HCT116 (cell line): ENCODE results near the gene LRRC42. TPM values are rescaled to one million over a fixed set of nuclear protein-coding genes. Genes with fewer than 3 reads are reported as not detected.

Source experiments
- ATAC-seq: fragments of 200-7000 bp; cut with Tn5 transposase; 2 replicates; pipeline ENCODE4 v1.9.1; 2020; ENCODE audit warnings: mild to moderate bottlenecking, moderate library complexity
- BruUV-seq: library from RNA; stranded (reverse); fragments of 400-500 nt; replicated peaks from 2 replicates; lab custom pipeline; 2021; lab: Mats Ljungman, UMichigan
- CTCF ChIA-PET: fragments of 300-600 bp; sonication (Branson Sonifier 250); formaldehyde crosslinking; loops from one replicate; lab custom pipeline; 2021; ENCODE audit warnings: antibody characterized with exemption; lab: Charles Lee
- POLR2A ChIA-PET: fragments of 300-600, 350-600 bp; sonication (Branson Sonifier 250); formaldehyde crosslinking; loops from one replicate; lab custom pipeline; 2021; ENCODE audit warnings: antibody characterized with exemption; lab: Charles Lee
- RAD21 ChIA-PET, 2 experiments: fragments of 300-600 bp; sonication (Branson Sonifier 250); formaldehyde crosslinking; loops; one replicate each; lab custom pipeline; 2023; ENCODE audit warnings: low total read pairs in 2 of 2; ENCODE audit not compliant: uncharacterized antibody in 2 of 2, unreplicated experiment in 2 of 2, low non-redundant PET in 1 of 2; lab: Charles Lee
- DNase-seq: peaks from one replicate; pipeline ENCODE4 v3.0.0-alpha.2; 2010; ENCODE audit warnings: low read depth, low spot score
- H2AFZ ChIP-seq: fragments of 200-600 bp; shearing (Covaris generic), sonication (generic); 2 replicates; pipeline ENCODE4 v1.6.1; 2017; ENCODE audit warnings: low read depth, mixed run types, mixed read lengths, antibody characterized with exemption, low read length; ENCODE audit not compliant: poor library complexity, severe bottlenecking
- H3K27ac ChIP-seq: 2 replicates; pipeline ENCODE4 v1.5.1; 2012; ENCODE audit warnings: low read depth, low read length
- H3K27me3 ChIP-seq: fragments of 200-600 bp; sonication (generic); 2 replicates; pipeline ENCODE4 v1.6.1; 2016; ENCODE audit warnings: mixed run types, low read length, mixed read lengths; ENCODE audit not compliant: insufficient read depth
- H3K36me3 ChIP-seq, 2 experiments: fragments of 200-500 bp in 1 of 2; fragments of 200-600 bp in 1 of 2; sonication (Bioruptor generic) in 1 of 2; sonication (generic) in 1 of 2; 2 replicates each; pipeline versions ENCODE4 v1.5.1 to v1.6.1; 2014 to 2016; ENCODE audit warnings: low read length in 2 of 2, inconsistent platforms in 1 of 2, mixed read lengths in 1 of 2, mixed run types in 1 of 2; ENCODE audit not compliant: insufficient read depth in 2 of 2, control insufficient read depth in 1 of 2
- H3K4me1 ChIP-seq, 2 experiments: fragments of 200-600 bp in 1 of 2; sonication (generic) in 1 of 2; 2 replicates each; pipeline versions ENCODE4 v1.5.1 to v1.6.1; 2012 to 2017; ENCODE audit warnings: low read length in 2 of 2, inconsistent platforms in 1 of 2, mild to moderate bottlenecking in 1 of 2, mixed read lengths in 1 of 2, mixed run types in 1 of 2, moderate library complexity in 1 of 2; ENCODE audit not compliant: insufficient read depth in 2 of 2, control insufficient read depth in 1 of 2
- H3K4me2 ChIP-seq: fragments of 200-600 bp; sonication (generic); 2 replicates; pipeline ENCODE4 v1.6.1; 2017; ENCODE audit warnings: mixed run types, low read length, mixed read lengths
- H3K4me3 ChIP-seq, 2 experiments: fragments of 200-600 bp in 1 of 2; sonication (generic) in 1 of 2; replicated peaks in 1 of 2; 2 replicates each; pipeline ENCODE4 v1.5.1; 2011 to 2016; ENCODE audit warnings: low read length in 2 of 2, control low read depth in 1 of 2, low read depth in 1 of 2, mild to moderate bottlenecking in 1 of 2, mixed read lengths in 1 of 2, mixed run types in 1 of 2
- H3K79me2 ChIP-seq: fragments of 200-600 bp; sonication (generic); 2 replicates; pipeline ENCODE4 v1.6.1; 2017; ENCODE audit warnings: mild to moderate bottlenecking, mixed run types, low read length, moderate library complexity, mixed read lengths; ENCODE audit not compliant: insufficient read depth
- H3K9ac ChIP-seq: fragments of 200-600 bp; sonication (generic); 2 replicates; pipeline ENCODE4 v1.6.1; 2016; ENCODE audit warnings: low read length, mixed read lengths
- H3K9me2 ChIP-seq: fragments of 200-600 bp; sonication (generic), shearing (Covaris generic); 2 replicates; pipeline ENCODE4 v1.6.1; 2017; ENCODE audit warnings: mixed run types, mild to moderate bottlenecking, moderate library complexity; ENCODE audit not compliant: insufficient read depth
- H3K9me3 ChIP-seq, 2 experiments: fragments of 200-500 bp in 1 of 2; fragments of 200-600 bp in 1 of 2; sonication (Bioruptor generic) in 1 of 2; sonication (generic) in 1 of 2; 2 replicates each; pipeline ENCODE4 v1.6.1; 2014 to 2017; ENCODE audit warnings: low read length in 2 of 2, mixed read lengths in 2 of 2, inconsistent platforms in 1 of 2, low read depth in 1 of 2, mild to moderate bottlenecking in 1 of 2, mixed run types in 1 of 2, moderate library complexity in 1 of 2; ENCODE audit not compliant: control insufficient read depth in 1 of 2, insufficient read depth in 1 of 2
- H4K20me1 ChIP-seq: fragments of 200-600 bp; sonication (generic), shearing (Covaris generic); 2 replicates; pipeline ENCODE4 v1.6.1; 2017; ENCODE audit warnings: mixed run types, mild to moderate bottlenecking, moderate library complexity; ENCODE audit not compliant: insufficient read depth
- CBX3 ChIP-seq: IDR thresholded peaks from 2 replicates; pipeline ENCODE4 v1.6.1; 2012; ENCODE audit warnings: low read depth
- EZH2 ChIP-seq: fragments of 200-600 bp; sonication (generic); IDR thresholded peaks from 2 replicates; pipeline ENCODE4 v1.6.1; 2017; ENCODE audit warnings: antibody characterized with exemption, mixed run types
- EZH2phosphoT487 ChIP-seq: fragments of 200-600 bp; IDR thresholded peaks from 2 replicates; pipeline ENCODE4 v1.6.1; 2018; ENCODE audit warnings: antibody characterized with exemption, borderline replicate concordance
- FOSL1 ChIP-seq: IDR thresholded peaks from 2 replicates; pipeline ENCODE4 v1.6.1; 2012; ENCODE audit warnings: low read depth
- JUND ChIP-seq: IDR thresholded peaks from 2 replicates; pipeline ENCODE4 v1.6.1; 2012
- POLR2A ChIP-seq: IDR thresholded peaks from 2 replicates; pipeline ENCODE4 v1.7.0; 2011; ENCODE audit warnings: borderline replicate concordance; ENCODE audit not compliant: insufficient read depth, insufficient read length; ENCODE audit errors: extremely low read depth
- POLR2AphosphoS5 ChIP-seq: IDR thresholded peaks from 2 replicates; pipeline ENCODE4 v1.6.1; 2011; ENCODE audit warnings: mild to moderate bottlenecking, low read depth, low read length, moderate library complexity
- RAD21 ChIP-seq: IDR thresholded peaks from 2 replicates; pipeline ENCODE4 v1.6.1; 2012; ENCODE audit warnings: low read depth, mild to moderate bottlenecking
- SP1 ChIP-seq: IDR thresholded peaks from 2 replicates; pipeline ENCODE4 v1.6.1; 2012; ENCODE audit warnings: low read depth
- SRF ChIP-seq: IDR thresholded peaks from 2 replicates; pipeline ENCODE4 v1.6.1; 2012; ENCODE audit warnings: low read depth
- ZFX ChIP-seq: fragments of 450-650 bp; IDR thresholded peaks from 2 replicates; pipeline ENCODE4 v1.6.1; 2017
- ZNF274 ChIP-seq: fragments of 200-500 bp; sonication (Bioruptor generic); IDR thresholded peaks from 2 replicates; pipeline ENCODE4 v1.6.1; 2014; ENCODE audit warnings: mild to moderate bottlenecking, low read depth, low read length, inconsistent platforms
- intact Hi-C: fragments of 100-400 bp; cut with micrococcal nuclease; formaldehyde crosslinking; loops from 2 replicates; pipeline ENCODE4 v1.10.0; 2022
- total RNA-seq: library from RNA; stranded (reverse); gene quantifications from one replicate; pipeline ENCODE4 v1.2.1, GENCODE V29; 2021; ENCODE audit not compliant: unreplicated experiment
- TF ChIP-seq, protein P1 (sequence below): IDR thresholded peaks from 2 replicates; pipeline ENCODE4 v1.6.1; 2012
- TF ChIP-seq, protein P2 (sequence below): IDR thresholded peaks from 2 replicates; pipeline ENCODE4 v1.6.1; 2012
- TF ChIP-seq, protein P3 (sequence below): IDR thresholded peaks from 2 replicates; pipeline ENCODE4 v1.6.1; 2012; ENCODE audit warnings: low read depth
- TF ChIP-seq, protein P4 (sequence below), 3 experiments: fragments of 200-600 bp in 1 of 3; sonication (generic) in 1 of 3; IDR thresholded peaks in 2 of 3; conservative IDR thresholded peaks in 1 of 3; 2 replicates each; pipeline ENCODE4 v1.5.1; 2012 to 2017; ENCODE audit warnings: low read depth in 2 of 3, low read length in 2 of 3, antibody characterized with exemption in 1 of 3, borderline replicate concordance in 1 of 3, control low read depth in 1 of 3, mild to moderate bottlenecking in 1 of 3, mixed read lengths in 1 of 3, mixed run types in 1 of 3, moderate library complexity in 1 of 3; ENCODE audit not compliant: insufficient read depth in 1 of 3

The LRRC42 gene
- total RNA-seq, 1 experiment from 2014 or later, result 62.5 TPM

DNA sequence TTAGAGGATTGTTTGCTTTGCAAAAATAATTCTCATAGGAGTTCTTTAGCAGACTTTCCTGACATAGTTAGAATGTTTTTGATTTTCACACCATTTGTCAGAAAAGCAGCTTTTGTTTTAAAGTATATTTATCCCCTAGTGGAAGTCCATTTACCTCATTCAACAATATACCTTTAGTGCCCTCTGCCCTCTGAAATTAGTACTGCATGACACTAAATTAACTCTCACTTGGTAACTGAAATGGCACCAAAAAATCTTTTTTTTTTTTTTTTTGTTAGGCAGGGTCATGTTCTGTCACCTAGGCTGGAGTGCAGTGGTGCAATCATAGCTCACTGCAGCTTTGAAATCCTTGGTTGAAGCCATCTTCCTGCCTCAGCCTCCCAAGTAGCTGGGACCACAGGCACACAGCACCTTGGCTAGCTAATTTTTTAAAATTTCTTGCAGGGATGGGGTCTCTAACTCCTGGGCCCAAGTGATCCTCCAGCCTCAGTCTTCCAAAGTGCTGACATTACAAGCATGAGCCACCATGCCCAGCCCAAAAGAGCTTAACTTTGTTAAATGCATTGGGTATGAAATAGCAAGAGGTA lies 13.6 kb downstream of the LRRC42 start:
- Histone ChIP-seq H3K9ac (no peak overlapping the region), H3K9me3 (no peaks in the 10 kb centered on the region), H3K4me3 (no peak overlapping the region), H3K27me3 (no peaks in the 10 kb centered on the region), H3K36me3 (peaks cover 41 to 42% of the 10 kb centered on the region in 2 experiments), H3K4me2 (no peak overlapping the region), H4K20me1 (no peaks in the 10 kb centered on the region), H3K79me2 (peaks cover 36% of the 10 kb centered on the region), H2AFZ (no peak overlapping the region), H3K4me1 (peaks cover 26 to 34% of the 10 kb centered on the region in 2 experiments), H3K9me2 (no peaks in the 10 kb centered on the region), H3K27ac (no peak overlapping the region)
- TF ChIP-seq EZH2phosphoT487 (no peak), JUND (no peak), POLR2A (no peak), SRF (no peak), ZNF274 (no peak), FOSL1 (no peak), SP1 (no peak), EZH2 (no peak), POLR2AphosphoS5 (no peak), ZFX (no peak), CBX3 (no peak), RAD21 (peak; percentile 75)
- TF ChIP-seq, protein P1, sequence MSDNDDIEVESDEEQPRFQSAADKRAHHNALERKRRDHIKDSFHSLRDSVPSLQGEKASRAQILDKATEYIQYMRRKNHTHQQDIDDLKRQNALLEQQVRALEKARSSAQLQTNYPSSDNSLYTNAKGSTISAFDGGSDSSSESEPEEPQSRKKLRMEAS, result no peak
- TF ChIP-seq, protein P2, sequence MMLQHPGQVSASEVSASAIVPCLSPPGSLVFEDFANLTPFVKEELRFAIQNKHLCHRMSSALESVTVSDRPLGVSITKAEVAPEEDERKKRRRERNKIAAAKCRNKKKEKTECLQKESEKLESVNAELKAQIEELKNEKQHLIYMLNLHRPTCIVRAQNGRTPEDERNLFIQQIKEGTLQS, result no peak
- TF ChIP-seq, protein P3, sequence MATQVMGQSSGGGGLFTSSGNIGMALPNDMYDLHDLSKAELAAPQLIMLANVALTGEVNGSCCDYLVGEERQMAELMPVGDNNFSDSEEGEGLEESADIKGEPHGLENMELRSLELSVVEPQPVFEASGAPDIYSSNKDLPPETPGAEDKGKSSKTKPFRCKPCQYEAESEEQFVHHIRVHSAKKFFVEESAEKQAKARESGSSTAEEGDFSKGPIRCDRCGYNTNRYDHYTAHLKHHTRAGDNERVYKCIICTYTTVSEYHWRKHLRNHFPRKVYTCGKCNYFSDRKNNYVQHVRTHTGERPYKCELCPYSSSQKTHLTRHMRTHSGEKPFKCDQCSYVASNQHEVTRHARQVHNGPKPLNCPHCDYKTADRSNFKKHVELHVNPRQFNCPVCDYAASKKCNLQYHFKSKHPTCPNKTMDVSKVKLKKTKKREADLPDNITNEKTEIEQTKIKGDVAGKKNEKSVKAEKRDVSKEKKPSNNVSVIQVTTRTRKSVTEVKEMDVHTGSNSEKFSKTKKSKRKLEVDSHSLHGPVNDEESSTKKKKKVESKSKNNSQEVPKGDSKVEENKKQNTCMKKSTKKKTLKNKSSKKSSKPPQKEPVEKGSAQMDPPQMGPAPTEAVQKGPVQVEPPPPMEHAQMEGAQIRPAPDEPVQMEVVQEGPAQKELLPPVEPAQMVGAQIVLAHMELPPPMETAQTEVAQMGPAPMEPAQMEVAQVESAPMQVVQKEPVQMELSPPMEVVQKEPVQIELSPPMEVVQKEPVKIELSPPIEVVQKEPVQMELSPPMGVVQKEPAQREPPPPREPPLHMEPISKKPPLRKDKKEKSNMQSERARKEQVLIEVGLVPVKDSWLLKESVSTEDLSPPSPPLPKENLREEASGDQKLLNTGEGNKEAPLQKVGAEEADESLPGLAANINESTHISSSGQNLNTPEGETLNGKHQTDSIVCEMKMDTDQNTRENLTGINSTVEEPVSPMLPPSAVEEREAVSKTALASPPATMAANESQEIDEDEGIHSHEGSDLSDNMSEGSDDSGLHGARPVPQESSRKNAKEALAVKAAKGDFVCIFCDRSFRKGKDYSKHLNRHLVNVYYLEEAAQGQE, result no peak
- TF ChIP-seq, protein P4, sequence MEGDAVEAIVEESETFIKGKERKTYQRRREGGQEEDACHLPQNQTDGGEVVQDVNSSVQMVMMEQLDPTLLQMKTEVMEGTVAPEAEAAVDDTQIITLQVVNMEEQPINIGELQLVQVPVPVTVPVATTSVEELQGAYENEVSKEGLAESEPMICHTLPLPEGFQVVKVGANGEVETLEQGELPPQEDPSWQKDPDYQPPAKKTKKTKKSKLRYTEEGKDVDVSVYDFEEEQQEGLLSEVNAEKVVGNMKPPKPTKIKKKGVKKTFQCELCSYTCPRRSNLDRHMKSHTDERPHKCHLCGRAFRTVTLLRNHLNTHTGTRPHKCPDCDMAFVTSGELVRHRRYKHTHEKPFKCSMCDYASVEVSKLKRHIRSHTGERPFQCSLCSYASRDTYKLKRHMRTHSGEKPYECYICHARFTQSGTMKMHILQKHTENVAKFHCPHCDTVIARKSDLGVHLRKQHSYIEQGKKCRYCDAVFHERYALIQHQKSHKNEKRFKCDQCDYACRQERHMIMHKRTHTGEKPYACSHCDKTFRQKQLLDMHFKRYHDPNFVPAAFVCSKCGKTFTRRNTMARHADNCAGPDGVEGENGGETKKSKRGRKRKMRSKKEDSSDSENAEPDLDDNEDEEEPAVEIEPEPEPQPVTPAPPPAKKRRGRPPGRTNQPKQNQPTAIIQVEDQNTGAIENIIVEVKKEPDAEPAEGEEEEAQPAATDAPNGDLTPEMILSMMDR (IDR thresholded peaks at IDR 0.05 in 2 of 3, conservative IDR thresholded peaks at IDR 0.05 in 1 of 3; ENCODE audit: borderline replicate concordance in 1 of 3, insufficient read depth in 1 of 3, low read depth in 2 of 3, low read length in 2 of 3), result peak; percentile 57 to 81 (median 68)
- 0 out of 2 replicates have a peak, but pooled peaks have one; percentile 31 for ATAC-seq
- DNase-seq, result no peak
- RAD21 ChIA-PET, result interaction anchor here (0.7 to 1.8 kb wide), 4 partner anchors 46 to 526 kb away, joined by 3 to 8 read pairs (median 5); no protein-coding TSS in a partner anchor
- CTCF ChIA-PET, result interaction anchor here (0.6 to 3.6 kb wide), 23 partner anchors 8 to 681 kb away, joined by 3 to 63 read pairs (median 4); partner anchors contain the start of genes IFT25 and LRRC42
- intact Hi-C loops, result loop anchor here (1.0 to 10.0 kb wide), 4 partner anchors 81 to 475 kb away; partner anchors contain the start of genes TCEANC2 and TMEM59
- no TSS peak for BruUV-seq
- POLR2A ChIA-PET, result interaction anchor here (1.8 kb wide), 1 partner anchor 14 kb away, joined by 6 read pairs; the partner anchor contains the start of genes IFT25 and LRRC42
